SKM-1 treated with dmso at 0.1 percent for 144 hours (cell line): Measurements from ENCODE around the gene EDRF1.

ENCODE experiments used
- DNase-seq: peaks from one replicate; lab custom pipeline; 2025; ENCODE audit not compliant: unreplicated experiment; lab: John Stamatoyannopoulos, UW

Gene EDRF1

GRCh38 chr10:125783957-125784356, 64.4 kb downstream of the EDRF1 start:
- no peak for DNase-seq

GRCh38 chr10:125785791-125786190, 66.3 kb downstream of the EDRF1 start:
- DNase-seq: no peak

- no peak for DNase-seq
Observed at GRCh38 chr10:125788156-125789034, 68.9 kb downstream of the EDRF1 start.

- no peak for DNase-seq
Observed at GRCh38 chr10:125792342-125793300, 73.1 kb downstream of the EDRF1 start.

- no peak for DNase-seq
Observed at GRCh38 chr10:125795128-125795527, 75.6 kb downstream of the EDRF1 start.

- no peak for DNase-seq
Observed at GRCh38 chr10:125795637-125796190, 76.2 kb downstream of the EDRF1 start.

- DNase-seq: no peak
Observed at GRCh38 chr10:125797424-125797823, 77.9 kb downstream of the EDRF1 start.

- no peak for DNase-seq
Observed at GRCh38 chr10:125797994-125798662, 78.6 kb downstream of the EDRF1 start.

- no peak for DNase-seq
Observed at GRCh38 chr10:125799451-125800182, 80.1 kb downstream of the EDRF1 start.

GRCh38 chr10:125801574-125801973, 82.1 kb downstream of the EDRF1 start:
- no peak for DNase-seq

GRCh38 chr10:125802131-125802530, 82.6 kb downstream of the EDRF1 start:
- no peak for DNase-seq

GRCh38 chr10:125802739-125803138, 83.2 kb downstream of the EDRF1 start:
- DNase-seq: no peak

GRCh38 chr10:125808047-125808446, 88.5 kb downstream of the EDRF1 start:
- no peak for DNase-seq

- no peak for DNase-seq
Observed at GRCh38 chr10:125811251-125811650, 91.7 kb downstream of the EDRF1 start.

- no peak for DNase-seq
Observed at GRCh38 chr10:125812128-125812750, 92.7 kb downstream of the EDRF1 start.
